OCI-LY1 (cell line): ENCODE data around the gene STAT4.
A peak's percentile ranks its signal among the peaks of the same experiment; 100 is the strongest.

Experiments
- H2AFZ ChIP-seq: fragments of 200-600 bp; sonication (generic), shearing (Covaris generic); 2 replicates; pipeline ENCODE4 v1.6.0; 2014; ENCODE audit warnings: antibody characterized with exemption, mild to moderate bottlenecking, low read length
- H3F3A ChIP-seq: fragments of 200-600 bp; sonication (generic), shearing (Covaris generic); 2 replicates; pipeline ENCODE4 v1.6.0; 2014; ENCODE audit warnings: mild to moderate bottlenecking, antibody characterized with exemption, low read length, moderate library complexity; ENCODE audit not compliant: insufficient read depth
- H3K27ac ChIP-seq: fragments of 200-600 bp; sonication (generic); 2 replicates; pipeline ENCODE4 v1.5.1; 2014; ENCODE audit warnings: low read length, mixed run types, mild to moderate bottlenecking, low read depth; ENCODE audit not compliant: poor library complexity, severe bottlenecking
- H3K27me3 ChIP-seq: fragments of 200-600 bp; sonication (generic); 2 replicates; pipeline ENCODE4 v1.6.0; 2014; ENCODE audit warnings: antibody characterized with exemption, mild to moderate bottlenecking, low read length, moderate library complexity; ENCODE audit not compliant: insufficient read depth
- H3K36me3 ChIP-seq: fragments of 200-600 bp; sonication (generic); 2 replicates; pipeline ENCODE4 v1.6.1; 2014; ENCODE audit warnings: mild to moderate bottlenecking, antibody characterized with exemption, low read length, moderate library complexity, mixed read lengths; ENCODE audit not compliant: insufficient read depth
- H3K4me1 ChIP-seq: fragments of 200-600 bp; sonication (generic); 2 replicates; pipeline ENCODE4 v1.5.1; 2014; ENCODE audit warnings: mild to moderate bottlenecking, low read length, moderate library complexity; ENCODE audit not compliant: insufficient read depth, severe bottlenecking
- H3K4me2 ChIP-seq: fragments of 200-600 bp; sonication (generic), shearing (Covaris generic); 2 replicates; pipeline ENCODE4 v1.6.1; 2014; ENCODE audit warnings: low read length
- H3K4me3 ChIP-seq: fragments of 200-600 bp; sonication (generic); 2 replicates; pipeline ENCODE4 v1.5.1; 2014; ENCODE audit warnings: low read length, low read depth, mild to moderate bottlenecking, mixed read lengths; ENCODE audit not compliant: poor library complexity, severe bottlenecking
- H3K79me2 ChIP-seq: fragments of 200-600 bp; shearing (Covaris generic); 2 replicates; pipeline ENCODE4 v1.6.1; 2016; ENCODE audit warnings: mixed run types, low read length, mixed read lengths; ENCODE audit not compliant: insufficient read depth
- H3K9ac ChIP-seq: fragments of 200-600 bp; sonication (generic), shearing (Covaris generic); 2 replicates; pipeline ENCODE4 v1.6.1; 2014; ENCODE audit warnings: mild to moderate bottlenecking, low read length, mixed read lengths
- H3K9me2 ChIP-seq: fragments of 200-600 bp; sonication (generic), shearing (Covaris generic); 2 replicates; pipeline ENCODE4 v1.6.1; 2014; ENCODE audit warnings: low read depth, mild to moderate bottlenecking, low read length, mixed read lengths
- H3K9me3 ChIP-seq: fragments of 200-600 bp; shearing (Covaris generic); 2 replicates; pipeline ENCODE4 v1.6.1; 2014; ENCODE audit warnings: low read length, mixed read lengths
- H4K20me1 ChIP-seq: fragments of 200-600 bp; sonication (generic), shearing (Covaris generic); 2 replicates; pipeline ENCODE4 v1.6.0; 2016; ENCODE audit warnings: mild to moderate bottlenecking, low read length; ENCODE audit not compliant: insufficient read depth
- EZH2 ChIP-seq: fragments of 200-600 bp; sonication (generic), shearing (Covaris generic); IDR thresholded peaks from 2 replicates; pipeline ENCODE4 v1.8.0; 2017; ENCODE audit warnings: borderline replicate concordance, mixed run types, mild to moderate bottlenecking, antibody characterized with exemption, low read length, moderate library complexity, mixed read lengths
- TF ChIP-seq, protein P1 (sequence below): fragments of 200-600 bp; sonication (generic), shearing (Covaris generic); IDR thresholded peaks from 2 replicates; pipeline ENCODE4 v1.5.1; 2017; ENCODE audit warnings: mild to moderate bottlenecking, antibody characterized with exemption, low read length, moderate library complexity, mixed read lengths

Gene STAT4

DNA sequence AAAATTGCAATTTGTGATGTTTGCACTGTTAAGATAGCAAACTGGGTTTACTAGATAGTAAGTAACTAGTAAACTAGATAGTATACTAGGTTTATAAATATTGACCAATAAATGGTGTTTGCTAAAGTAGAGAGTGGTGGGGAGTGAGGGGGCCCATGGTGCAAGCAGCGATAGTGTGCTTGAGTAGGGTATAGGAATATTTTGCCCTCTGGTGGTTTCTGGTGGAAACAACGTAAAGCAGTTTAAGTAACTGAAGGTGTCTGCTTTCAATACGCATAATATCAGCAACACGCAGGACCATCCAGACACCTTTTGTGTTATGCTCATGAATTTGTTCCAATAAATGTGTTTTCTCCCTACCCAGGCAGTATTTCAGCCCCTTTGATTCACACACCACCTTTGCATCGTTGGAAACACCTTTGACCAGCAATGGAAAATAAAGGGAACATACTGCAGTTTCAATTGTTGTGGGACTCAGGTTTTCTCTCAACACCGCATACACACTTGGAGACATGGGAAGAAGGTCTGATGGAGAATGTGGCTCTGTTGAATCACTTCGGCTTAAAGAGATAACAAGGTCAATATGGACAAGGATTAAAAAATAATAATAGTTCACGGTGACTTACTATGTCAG, 120.2 kb downstream of the STAT4 start:
- no peak overlapping the region for H3K4me3 ChIP-seq
- no peaks in the 10 kb centered on the region for H3F3A ChIP-seq
- H2AFZ ChIP-seq = no peak overlapping the region
- no peaks in the 10 kb centered on the region for H4K20me1 ChIP-seq
- no peak overlapping the region for H3K4me2 ChIP-seq
- H3K36me3 ChIP-seq = no peaks in the 10 kb centered on the region
- no peaks in the 10 kb centered on the region for H3K4me1 ChIP-seq
- H3K9me2 ChIP-seq = no peaks in the 10 kb centered on the region
- no peak overlapping the region for H3K9ac ChIP-seq
- no peak overlapping the region for H3K27ac ChIP-seq
- no peaks in the 10 kb centered on the region for H3K79me2 ChIP-seq
- TF ChIP-seq, protein P1, sequence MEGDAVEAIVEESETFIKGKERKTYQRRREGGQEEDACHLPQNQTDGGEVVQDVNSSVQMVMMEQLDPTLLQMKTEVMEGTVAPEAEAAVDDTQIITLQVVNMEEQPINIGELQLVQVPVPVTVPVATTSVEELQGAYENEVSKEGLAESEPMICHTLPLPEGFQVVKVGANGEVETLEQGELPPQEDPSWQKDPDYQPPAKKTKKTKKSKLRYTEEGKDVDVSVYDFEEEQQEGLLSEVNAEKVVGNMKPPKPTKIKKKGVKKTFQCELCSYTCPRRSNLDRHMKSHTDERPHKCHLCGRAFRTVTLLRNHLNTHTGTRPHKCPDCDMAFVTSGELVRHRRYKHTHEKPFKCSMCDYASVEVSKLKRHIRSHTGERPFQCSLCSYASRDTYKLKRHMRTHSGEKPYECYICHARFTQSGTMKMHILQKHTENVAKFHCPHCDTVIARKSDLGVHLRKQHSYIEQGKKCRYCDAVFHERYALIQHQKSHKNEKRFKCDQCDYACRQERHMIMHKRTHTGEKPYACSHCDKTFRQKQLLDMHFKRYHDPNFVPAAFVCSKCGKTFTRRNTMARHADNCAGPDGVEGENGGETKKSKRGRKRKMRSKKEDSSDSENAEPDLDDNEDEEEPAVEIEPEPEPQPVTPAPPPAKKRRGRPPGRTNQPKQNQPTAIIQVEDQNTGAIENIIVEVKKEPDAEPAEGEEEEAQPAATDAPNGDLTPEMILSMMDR = peak; percentile 80
- TF ChIP-seq EZH2 = no peak
- H3K27me3 ChIP-seq = no peaks in the 10 kb centered on the region
- no peaks in the 10 kb centered on the region for H3K9me3 ChIP-seq

DNA sequence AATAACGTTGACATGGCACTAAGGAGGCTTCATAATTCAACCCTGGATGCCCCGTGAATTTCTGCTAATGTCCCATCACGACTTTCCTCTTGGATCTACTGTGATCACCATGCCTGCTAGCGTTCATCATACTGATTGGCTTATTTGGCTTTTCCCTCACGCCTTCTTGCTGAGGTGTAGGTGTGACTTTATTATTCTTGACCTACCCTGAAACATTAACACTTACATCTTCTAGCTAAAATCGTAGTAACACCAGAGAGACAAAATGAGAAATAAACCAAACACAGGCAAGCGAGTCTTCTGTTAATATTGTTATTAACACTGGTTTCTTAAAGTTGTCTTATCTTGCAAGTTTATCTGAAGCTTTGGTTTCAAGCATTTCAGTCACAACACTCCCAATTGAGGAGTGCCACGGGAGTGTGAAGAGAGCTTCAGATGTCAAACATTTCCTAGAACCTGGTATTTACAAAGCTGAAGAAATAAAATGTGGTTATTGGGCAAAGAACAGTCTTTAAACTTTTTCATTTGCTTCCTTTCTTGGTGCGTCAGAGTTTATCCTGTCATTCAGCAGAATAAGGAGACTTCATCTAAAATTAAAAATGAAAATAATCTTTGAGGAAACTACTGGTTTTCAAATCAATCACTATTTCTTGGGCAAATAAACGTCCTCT, 121.4 kb downstream of the STAT4 start:
- Histone ChIP-seq H3K27ac (no peak overlapping the region), H3F3A (no peaks in the 10 kb centered on the region), H3K27me3 (no peaks in the 10 kb centered on the region), H3K4me2 (no peak overlapping the region), H3K4me1 (no peaks in the 10 kb centered on the region), H3K4me3 (no peak overlapping the region), H3K9me3 (no peaks in the 10 kb centered on the region), H4K20me1 (no peaks in the 10 kb centered on the region), H2AFZ (no peak overlapping the region), H3K9ac (no peak overlapping the region), H3K36me3 (no peaks in the 10 kb centered on the region), H3K79me2 (no peaks in the 10 kb centered on the region), H3K9me2 (no peaks in the 10 kb centered on the region)
- TF ChIP-seq EZH2 = no peak
- TF ChIP-seq, protein P1 = no peak

DNA sequence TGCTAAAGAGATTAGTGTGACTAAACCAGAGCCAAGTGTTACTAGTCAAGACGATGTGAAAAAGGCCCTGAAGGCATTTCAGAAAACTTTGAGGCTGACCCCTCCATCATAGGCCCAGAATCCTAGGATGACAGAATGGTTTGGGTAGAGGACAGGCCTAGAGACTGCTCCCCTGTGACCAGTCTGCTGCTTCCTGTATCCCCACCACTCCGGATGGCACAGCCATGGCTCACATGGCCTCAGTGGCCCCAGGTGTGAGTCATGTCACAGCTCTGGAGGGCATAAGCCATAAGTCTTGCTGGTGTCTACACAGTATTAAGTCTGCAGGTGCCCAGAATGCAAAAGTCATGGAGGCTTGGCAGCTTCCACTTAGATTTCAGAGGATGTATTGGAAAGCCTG, 124.4 kb downstream of the STAT4 start:
- Histone ChIP-seq H2AFZ (no peak overlapping the region), H3F3A (no peaks in the 10 kb centered on the region), H4K20me1 (no peaks in the 10 kb centered on the region), H3K27ac (no peak overlapping the region), H3K79me2 (no peaks in the 10 kb centered on the region), H3K4me3 (no peak overlapping the region), H3K27me3 (no peaks in the 10 kb centered on the region), H3K9me2 (no peaks in the 10 kb centered on the region), H3K36me3 (no peaks in the 10 kb centered on the region), H3K4me2 (no peak overlapping the region), H3K9ac (no peak overlapping the region), H3K9me3 (no peaks in the 10 kb centered on the region), H3K4me1 (peaks cover 4% of the 10 kb centered on the region)
- TF ChIP-seq, protein P1 = no peak
- no peak for TF ChIP-seq EZH2
